GM15510 (cell line): ENCODE results near the gene VCL.

Experiments used
- POLR2A ChIP-seq: IDR thresholded peaks from 3 replicates; pipeline ENCODE4 v1.6.1; 2011; ENCODE audit warnings: borderline replicate concordance; ENCODE audit not compliant: insufficient read length; ENCODE audit errors: extremely low read depth

The VCL gene

DNA sequence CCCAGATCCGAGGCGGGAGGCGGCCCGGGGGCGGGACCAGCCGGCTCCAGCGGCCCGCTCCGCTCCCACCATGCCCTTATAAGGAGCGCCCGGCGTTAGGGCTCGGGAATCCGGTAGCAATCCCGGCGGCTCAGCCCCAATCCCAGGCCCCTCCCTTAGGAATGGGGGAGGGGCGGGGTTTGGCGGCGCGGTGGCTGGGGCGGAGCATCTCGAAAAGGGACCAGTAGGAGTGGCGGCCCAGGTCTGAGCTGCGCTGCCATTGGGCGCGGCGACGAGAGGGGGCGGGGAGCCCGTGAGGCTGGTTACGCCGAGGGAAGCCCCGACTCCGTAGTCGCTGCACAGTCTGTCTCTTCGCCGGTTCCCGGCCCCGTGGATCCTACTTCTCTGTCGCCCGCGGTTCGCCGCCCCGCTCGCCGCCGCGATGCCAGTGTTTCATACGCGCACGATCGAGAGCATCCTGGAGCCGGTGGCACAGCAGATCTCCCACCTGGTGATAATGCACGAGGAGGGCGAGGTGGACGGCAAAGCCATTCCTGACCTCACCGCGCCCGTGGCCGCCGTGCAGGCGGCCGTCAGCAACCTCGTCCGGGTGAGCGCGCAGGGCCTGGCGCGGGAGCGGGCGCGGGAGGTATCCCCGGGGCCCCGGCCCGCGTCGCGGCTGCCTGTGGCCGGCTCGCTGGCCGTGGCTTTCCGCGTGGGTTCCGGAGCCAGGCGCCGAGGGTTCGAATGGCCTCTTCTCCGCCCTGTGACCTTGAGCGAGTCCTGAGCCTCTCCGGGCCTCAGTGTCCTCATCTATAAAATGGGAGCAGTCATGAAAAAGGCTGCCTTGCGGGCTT is at the start of gene VCL:
Gene VCL (plus strand): TSS at position 330 of the 836 bp plus-strand sequence. CDS start 92 bp downstream, at position 422.
- peak; percentile 77 for TF ChIP-seq POLR2A

DNA sequence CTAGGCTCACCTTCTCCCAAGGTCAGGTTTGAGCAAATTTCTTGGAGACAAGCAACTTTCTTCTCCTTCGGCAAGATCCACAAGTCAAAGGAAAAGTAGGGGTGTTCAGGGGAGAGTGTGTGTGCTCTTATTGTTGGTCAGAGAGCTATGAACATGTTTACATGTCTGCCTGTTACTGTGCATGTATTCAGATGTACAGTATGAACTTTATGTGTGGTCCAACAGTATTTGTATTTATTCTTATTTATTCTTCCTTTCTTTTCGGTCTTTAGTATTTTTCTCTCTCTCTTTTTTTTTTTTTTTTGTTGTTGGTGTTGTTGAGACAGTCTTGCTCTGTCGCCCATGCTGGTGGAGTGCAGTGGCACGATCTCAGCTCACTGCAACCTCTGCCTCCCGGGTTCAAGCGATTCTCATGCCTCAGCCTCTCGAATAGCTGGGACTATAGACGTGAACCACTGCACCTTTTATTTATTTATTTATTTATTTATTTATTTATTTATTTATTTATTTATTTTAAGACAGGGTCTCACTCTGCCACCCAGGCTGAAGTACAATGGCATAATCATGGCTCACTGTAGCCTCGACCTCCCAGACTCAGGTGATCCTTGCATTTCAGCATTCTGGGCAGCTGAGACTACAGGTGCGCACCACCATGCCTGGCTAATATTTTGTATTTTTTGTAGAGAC is 48.8 kb upstream of the VCL start:
- TF ChIP-seq POLR2A: no peak

DNA sequence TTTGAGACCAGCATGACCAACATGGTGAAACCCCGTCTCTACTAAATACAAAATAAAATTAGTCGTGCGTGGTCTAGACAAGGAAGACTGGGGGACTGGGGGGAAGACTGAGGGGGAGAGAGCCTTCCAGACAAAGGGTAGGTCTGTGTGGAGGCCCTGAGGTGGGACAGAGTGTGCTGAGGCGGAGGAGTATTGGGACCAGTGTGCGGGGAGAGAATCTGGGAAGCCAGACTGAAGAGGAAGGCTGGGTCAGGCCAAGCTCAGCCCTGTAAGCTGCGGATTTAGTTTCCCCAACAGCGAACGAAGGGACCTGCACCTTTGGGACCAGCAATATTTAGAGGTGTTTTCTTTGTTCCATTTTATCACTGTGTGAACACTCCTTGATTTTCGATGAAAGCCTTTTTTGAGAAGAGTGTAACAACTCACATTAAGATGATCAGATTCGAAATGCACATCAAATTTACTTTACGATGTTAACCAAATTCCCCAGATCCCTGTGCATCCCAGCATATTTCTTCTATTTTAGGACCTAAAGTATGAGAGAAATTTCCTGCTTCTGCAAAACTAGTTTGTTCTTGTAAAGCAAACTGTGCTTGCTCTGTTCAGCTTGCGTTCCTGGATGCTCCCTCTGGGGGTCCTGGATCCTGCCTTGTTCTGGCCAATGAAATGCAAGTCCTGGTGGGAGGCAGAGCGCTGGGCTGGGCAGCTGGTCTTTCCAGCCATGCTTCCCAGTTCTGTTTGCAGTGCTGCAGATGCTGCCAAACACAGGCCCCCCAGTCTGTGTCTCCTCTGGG is 47.6 kb upstream of the VCL start:
- TF ChIP-seq POLR2A: no peak

DNA sequence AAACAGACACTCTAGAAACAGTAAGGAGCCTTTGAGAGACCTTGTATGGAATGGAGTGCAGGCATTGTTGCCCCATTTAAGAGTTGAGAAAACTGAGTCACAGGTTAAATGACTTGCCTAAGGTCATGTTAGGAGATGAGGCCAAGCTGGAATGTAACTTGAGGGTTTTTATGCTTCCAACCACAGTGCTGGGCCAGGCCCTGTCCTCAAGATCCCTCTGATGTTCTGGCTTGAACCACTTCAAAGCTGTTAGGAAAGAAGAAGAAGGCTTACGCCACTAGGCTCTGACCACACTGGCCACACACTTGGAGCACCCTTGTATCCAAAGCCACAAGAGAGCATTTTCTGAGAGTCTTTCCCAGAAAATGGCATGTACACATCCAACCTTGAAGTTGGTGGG is 44.3 kb upstream of the VCL start:
- TF ChIP-seq POLR2A: no peak

DNA sequence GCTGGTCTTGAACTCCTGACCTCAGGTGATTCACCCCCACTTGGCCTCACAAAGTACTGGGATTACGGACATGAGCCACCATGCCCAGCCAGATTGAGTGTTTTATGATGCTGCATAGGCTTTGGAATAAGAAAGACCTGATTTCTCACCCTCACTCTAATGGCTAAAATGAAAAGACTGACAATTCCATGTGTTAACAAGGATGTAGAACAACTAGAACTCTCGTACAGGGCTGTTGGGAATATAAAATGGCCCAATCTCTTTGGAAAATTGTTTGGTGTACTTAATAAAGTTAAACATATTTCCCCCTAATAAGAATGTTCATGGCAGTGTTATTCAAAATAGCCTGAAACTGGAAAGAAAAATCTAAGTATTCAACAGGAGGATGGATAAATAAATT is 43.2 kb upstream of the VCL start:
- TF ChIP-seq POLR2A: no peak

DNA sequence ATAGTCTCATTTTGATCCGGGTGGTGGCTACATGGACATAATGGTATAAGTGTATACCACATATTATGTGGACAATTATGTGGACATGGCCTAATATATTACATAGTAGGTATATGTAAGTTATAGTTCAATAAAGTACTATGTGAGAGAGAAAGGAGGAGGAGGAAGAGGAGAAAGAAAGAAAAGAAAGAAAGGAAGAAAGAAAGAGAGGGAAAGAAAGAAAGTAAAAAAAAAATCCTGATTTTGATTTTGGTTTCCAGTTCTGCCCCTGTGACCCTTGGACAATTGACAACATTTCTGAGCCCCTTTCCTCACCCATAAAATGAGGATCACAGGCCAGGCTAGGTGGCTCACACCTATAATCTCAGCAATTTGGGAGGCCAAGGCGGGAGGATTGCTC is 42.2 kb upstream of the VCL start:
- TF ChIP-seq POLR2A: no peak

DNA sequence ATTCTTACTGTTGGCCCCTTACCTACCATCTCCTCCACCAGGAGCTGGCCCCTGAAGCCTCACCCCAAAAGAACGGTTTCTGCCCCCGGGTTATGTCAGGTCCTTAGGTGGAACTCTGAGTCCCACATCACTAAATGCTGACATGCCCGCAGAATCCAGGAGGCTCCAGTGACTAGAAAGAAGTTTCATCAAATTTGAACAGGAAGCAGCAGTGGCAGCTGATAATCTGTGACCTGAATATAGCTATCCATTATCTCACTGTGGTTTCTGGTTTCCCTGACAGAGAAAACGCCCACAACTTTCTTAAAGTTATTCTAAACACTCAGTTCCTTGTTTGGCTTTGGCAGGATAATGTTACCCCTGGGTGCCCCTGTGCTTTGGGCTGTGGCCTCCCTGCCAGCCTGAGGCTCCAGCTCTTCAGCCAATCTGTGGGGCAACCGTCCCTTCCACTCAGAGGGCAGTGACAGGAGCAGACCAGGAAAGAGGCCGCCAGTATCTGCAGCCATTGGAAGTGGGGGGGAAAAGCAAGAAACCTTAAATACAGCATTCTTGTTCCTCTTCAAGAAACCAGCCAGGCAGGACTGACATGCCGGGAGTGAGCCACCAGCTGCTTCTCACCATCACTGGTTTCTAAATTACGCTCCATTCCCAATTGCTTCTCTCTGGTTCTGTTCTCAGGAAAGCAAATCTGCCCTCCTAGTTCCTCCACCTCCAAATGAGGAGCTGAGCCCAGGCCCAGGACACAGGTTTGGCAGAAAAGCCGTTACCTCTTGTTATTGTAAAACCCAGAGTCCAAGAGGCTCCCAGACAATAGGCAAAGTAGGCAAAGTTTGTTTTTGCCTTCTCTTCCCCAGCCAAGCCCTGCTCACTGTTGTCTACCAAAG is 41.2 kb upstream of the VCL start:
- TF ChIP-seq POLR2A: no peak

DNA sequence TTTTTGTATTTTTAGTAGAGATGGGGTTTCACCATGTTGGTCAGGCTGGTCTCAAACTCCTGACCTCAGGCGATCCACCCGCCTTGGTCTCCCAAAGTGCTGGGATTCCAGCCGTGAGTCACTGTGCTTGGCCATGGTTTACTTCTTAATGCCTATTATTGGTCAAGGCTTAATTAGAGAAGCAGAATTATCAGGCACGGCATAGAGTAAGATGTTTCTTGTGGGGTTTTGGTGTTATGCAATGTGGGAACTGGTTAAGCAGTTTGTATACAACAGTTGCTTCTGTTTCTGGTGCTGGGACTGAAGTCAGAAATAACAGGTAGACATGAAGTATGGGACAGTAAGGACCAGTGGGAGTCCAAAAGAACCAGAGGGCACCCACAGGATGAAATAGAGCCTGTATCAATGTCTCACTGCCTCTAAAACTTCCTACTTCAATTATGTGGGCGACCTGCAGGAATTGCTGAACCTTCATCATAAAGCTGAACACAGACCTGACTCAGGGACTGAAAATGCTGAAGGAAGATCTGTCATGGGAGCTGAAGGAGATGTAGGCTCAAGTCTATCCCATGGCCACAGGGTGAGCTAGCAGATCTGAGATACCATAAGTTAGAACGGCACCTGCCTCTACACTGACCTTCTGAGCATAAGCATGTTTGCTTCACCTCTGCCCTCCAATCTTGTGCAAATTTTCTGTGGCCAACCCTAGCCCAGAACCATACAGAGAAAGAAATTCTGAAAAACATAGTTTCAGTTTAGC is 38.3 kb upstream of the VCL start:
- no peak for TF ChIP-seq POLR2A

DNA sequence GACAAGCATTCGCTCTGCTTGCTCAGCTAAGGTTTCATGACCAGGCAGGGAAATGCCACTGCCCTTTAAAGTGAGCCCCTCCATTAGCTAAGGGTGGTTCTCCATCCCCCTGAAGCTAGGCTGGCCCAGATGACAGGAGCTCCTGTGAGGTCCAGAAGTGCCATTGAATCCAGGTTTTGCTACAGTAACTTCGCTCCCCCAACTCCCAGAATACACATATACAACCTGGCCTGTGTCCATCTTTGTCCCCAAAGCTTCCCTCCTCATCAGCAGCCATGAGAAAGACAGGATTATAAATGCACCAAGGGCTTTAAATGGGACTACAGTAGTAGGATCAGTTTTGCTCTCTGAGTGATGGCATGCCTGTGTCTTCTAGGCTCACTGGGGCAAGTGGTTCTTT is 35.5 kb upstream of the VCL start:
- no peak for TF ChIP-seq POLR2A

DNA sequence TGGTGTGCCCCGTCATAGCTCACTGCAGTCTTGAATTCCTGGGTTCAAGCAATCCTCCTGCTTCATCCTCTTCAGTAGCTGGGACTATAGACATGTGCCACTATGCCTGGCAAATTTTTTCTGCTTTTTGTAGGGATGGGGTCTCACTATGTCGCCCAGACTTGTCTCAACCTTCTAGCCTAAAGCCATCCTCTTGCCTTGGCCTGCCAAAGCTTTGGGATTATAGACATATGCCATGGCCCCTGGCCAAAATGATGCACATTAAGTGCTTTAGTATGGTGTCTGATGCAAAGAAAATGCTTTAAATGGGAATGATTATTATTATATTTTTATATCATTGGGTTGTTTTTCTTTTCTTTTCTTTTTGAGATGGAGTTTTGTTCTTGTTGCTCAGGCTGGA is 33.2 kb upstream of the VCL start:
- TF ChIP-seq POLR2A: no peak

DNA sequence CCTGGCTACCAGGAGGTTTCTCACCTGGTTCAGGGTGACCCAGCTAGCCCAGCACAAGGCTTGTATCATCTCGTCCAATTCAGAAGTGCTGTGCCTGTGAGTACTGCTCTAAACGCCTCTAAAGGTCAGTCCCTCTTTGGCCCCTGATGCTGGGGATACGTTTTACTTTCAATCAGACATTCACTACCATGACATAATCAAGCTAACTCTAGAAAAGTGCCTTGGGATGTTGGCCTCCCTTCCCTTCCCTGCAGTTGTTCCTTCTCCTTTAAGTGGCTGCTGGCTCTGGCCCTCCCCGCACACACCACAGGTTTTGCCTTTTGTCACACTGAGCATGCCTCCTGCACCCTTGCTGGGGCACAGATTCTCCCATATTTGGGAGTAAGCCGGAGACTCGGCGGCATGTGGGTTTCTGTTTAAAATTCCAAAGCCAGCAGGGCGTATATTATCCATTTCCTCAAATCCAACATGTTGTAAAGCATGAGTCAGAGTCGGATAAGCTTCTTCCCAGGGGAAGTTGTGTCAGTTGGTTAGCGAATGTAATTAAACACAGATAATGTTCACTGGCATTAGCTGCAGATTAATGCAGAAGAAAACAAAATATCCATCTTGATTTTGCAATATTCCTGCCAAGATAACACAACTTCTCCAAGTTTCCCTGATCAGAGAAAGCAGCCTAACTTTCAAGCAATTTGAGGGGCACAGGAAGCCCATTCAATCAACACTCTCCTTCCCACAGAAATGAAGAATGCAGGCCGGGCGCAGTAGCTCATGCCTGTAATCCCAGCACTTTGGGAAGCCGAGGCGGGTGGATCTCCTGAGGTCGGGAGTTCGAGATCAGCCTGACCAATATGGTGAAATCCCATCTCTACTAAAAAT is 31.8 kb upstream of the VCL start:
- TF ChIP-seq POLR2A: no peak

DNA sequence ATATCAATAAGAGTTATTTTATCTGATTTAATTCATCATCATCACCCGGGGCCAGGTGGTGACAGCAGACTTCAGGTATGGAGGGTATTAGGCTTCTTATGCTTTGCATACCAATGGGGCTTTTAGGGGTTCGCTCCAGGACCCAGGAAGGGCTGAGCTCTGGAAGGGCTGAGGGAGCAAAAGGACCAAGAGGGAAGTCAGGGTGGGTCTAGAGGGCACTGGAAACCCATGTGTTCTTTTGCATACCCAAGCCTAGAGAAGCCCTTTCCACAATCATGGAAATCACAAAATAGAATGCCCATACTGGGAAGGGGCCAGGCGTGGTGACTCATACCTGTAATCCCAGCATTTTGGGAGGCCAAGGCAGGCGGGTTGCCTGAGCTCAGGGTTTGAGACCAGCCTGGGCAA is 30.9 kb upstream of the VCL start:
- TF ChIP-seq POLR2A: no peak

DNA sequence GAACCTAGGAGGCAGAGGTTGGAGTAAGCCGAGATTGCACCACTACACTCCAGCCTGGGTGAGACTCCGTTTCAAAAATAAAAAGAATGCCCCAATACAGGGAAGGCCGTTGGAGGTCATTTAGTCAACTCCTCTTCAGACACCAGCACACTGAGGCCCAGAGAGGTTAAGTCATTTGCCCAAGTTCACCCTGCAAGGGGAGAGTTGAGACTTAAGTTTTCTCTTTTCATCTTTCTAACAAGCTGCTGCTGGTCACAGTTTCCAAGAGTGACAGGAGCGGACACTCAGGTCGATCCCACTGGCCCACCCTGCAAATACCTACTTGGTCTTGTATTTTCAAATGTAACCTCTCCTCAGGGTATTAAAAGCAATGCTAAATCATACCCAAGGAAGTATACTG is 30.4 kb upstream of the VCL start:
- TF ChIP-seq POLR2A: no peak

DNA sequence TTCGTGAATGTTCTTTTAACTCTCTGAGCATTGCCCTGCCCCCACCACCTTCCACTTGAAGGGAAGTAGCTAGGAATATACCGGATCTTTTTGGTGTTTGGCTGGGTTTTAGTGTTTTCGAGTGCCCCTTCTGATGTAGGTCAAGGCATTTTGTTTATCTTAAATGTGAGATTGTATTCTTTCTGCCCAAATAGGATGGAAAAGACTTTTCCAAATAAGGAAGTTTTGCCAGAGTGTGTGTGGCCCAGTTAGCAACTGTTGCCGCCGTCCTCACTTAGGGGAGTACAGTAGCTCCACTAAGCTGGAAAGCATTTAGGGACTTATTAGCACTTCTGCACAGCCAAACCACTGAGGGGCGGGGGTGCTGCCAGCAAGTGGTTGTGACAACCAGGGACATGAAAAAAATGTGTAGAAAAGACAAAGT is 29.8 kb upstream of the VCL start:
- no peak for TF ChIP-seq POLR2A
